ENCODE measurements around the gene SCPEP1.
"Not testable (repeated sequence)": the region's sequence is repeated elsewhere in the genome, so short reads cannot be mapped to it uniquely, and the experiment has no call there.

SCPEP1 gene

DNA sequence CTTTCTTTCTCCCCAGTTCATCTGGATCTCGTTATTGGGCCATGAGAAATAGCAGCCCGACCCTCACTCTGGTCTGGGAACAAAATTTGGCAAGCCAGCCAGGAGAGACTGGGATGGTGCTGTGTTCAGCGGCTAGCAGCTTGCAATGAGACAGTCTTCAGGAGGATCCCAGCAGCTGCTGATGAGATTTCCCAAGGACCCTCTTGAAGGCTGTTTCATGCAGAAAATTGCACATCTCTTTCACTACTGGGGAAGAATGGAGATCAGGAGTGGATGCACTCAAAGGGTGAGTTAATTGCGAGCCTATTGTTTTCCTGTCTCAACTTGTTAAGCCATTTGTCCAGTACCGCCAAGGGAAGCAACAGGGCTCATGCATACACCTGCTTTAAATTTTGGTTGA, 11.6 kb upstream of the SCPEP1 start:
- no peak for DNase-seq

- DNase-seq = no peak
These were observed 7.0 kb upstream of the SCPEP1 start for GRCh38 chr17:56970974-56971373.

DNA sequence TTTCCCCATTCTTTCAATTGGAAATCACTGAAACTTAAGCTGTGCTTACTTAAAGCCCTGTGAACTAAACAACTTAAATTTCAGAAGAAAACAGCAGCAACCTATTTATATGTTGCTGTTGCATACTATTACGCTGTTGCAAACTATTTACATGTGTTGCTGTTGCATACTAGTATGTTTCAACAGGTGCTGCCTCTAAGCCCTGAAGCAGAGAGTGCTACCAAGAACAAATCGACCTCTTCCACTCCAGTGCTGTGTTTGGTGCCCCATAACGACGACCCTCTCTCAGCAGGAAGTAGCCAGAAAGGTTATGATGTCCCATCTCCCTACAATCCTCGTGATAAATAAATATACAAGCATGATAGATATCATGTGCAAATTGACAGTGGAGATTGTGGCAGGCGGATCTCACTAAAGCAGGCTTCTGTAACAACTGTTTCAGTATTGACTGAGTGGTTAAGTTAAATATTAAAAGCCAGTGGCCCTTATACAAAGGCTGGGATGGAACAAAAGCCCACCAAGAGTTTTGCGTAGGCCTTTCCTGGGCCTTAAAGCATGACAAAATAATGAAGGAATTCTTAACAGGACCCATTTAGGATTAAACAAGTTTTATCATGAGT, 5.7 kb upstream of the SCPEP1 start:
- DNase-seq = no peak

GRCh38 chr17:56973520-56973919, 4.4 kb upstream of the SCPEP1 start:
- DNase-seq = peak; percentile 47

DNA sequence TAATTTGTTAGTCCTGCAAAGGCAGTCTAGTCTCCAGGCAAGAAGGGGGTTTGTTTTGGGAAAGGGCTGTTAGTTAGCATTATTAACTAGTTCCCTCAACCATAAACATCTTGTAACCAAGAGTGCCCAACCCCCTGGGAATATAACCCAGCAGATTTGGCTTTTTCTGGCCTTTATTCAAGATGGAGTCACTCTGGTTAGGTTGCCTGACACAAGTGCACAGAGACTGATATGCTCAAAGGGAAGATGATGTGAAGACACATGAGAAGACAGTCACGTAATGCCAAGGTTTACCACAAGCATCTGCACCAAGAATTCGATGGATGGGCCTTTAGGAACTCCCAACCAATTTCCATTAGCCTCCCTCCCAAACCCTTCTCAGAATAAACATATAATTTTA, 3.9 kb upstream of the SCPEP1 start:
- no peak for DNase-seq

GRCh38 chr17:56975656-56976055, 2.3 kb upstream of the SCPEP1 start:
- DNase-seq = no peak

- no peak for DNase-seq
These were observed 856 bp upstream of the SCPEP1 start for GRCh38 chr17:56976941-56977608.

GRCh38 chr17:56978441-56979090, 635 bp downstream of the SCPEP1 start:
- no peak for DNase-seq

DNA sequence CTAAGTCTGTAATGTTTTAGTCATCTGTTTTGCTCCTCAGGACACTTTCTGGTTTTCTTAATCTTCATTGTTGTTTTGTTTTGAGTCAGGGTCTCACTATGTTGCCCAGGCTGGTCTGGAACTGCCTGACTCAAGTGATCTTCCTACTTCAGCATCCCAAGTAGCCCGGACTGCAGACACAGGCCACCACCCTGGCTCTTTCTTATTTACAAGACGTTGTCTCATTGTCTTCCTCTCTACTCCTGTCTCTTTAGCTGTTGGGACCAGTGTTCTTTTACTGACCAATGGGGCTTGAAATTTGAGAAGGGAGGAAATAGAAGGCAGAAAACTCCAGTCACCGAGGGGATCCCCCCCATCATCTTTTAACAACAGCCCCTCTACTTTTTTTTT, 1.2 kb downstream of the SCPEP1 start:
- DNase-seq = no peak

- DNase-seq = not testable (repeated sequence)
These were observed 2.6 kb downstream of the SCPEP1 start for GRCh38 chr17:56980526-56980925.

DNA sequence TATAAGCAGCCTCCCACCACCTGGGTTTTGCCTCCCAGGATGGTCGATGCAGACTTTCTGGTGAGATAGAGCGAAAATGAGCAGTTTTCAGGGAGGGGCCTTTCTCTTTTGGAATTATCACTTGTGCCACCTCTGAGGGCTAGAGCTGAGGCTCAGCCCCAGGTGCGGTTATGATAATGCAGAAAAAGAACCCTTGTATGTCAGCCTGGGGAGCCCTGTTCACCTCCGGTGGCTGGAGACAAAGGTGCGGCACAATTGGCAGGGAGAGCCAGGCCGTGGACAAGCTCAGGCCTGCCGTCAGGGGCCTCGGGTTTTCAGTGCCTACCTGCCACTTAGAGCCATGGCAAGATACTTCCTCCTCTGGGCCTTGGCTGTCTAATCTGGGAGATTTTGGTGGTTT, 4.4 kb downstream of the SCPEP1 start:
- DNase-seq = no peak

- no peak for DNase-seq
These were observed 5.4 kb downstream of the SCPEP1 start for GRCh38 chr17:56983366-56983765.

DNA sequence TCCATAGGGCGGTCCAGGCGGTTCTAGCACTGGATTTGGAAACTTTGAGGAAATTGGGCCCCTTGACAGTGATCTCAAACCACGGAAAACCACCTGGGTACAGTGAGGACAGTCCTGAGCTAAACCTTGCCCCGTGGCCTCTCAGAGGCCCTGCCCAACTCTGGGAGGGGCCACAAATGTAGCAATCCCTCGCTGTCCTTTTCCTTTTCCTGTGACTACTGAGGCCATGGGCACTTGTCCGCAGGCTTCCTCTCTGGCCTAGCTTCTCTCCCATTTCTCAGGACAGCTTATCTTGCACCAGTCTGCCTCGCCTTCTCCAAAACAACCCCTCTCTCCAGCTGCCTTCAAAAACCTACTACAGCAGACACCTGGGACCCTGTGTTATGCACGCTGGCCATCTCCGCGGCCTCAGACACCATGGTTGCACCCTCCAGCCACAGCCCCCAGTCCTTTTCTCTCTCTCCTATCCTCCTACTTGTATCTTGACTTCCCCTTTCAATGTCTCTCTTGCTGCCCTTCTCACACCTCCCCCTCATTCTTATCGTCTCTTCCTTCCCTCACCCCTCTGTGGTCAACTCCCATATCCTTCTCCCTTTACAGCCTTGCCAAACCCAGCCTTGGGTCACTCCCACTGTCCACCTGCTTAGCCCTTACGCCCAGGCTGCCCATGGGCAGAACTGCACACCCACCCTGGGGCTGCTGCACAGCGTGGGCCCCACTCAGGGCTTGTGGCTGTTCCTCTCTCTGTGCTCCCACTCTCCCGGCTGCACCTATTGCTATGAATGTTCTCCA, 7.6 kb downstream of the SCPEP1 start:
- DNase-seq = no peak

GRCh38 chr17:56987283-56987834, 9.4 kb downstream of the SCPEP1 start:
- DNase-seq = no peak

- DNase-seq = no peak
These were observed 11.1 kb downstream of the SCPEP1 start for GRCh38 chr17:56988901-56989572.

GRCh38 chr17:56992364-56992763, 14.4 kb downstream of the SCPEP1 start:
- no peak for DNase-seq

GRCh38 chr17:56994009-56994792, 16.3 kb downstream of the SCPEP1 start:
- DNase-seq = peak; percentile 23

DNA sequence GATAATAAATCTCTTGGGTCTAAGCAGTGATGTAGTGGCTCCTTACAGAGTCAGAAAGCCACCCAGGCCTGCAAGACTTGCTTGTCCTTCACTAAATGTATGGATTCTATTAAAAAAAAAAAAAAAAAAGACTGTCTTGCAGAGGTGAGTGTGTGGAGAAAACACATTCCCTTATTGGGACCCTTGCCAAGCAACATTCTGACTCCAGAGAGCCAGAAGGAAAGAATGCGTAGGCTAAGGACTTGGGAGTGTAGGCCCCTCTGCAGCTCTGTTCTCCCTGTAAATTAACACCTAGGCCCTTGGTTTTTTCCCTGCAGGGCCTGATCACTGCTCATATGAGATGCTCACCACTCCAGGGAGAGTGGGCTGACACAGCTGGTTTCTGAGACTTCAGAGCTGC, 17.8 kb downstream of the SCPEP1 start:
- no peak for DNase-seq

GRCh38 chr17:56997313-56997712, 19.4 kb downstream of the SCPEP1 start:
- DNase-seq = no peak

DNA sequence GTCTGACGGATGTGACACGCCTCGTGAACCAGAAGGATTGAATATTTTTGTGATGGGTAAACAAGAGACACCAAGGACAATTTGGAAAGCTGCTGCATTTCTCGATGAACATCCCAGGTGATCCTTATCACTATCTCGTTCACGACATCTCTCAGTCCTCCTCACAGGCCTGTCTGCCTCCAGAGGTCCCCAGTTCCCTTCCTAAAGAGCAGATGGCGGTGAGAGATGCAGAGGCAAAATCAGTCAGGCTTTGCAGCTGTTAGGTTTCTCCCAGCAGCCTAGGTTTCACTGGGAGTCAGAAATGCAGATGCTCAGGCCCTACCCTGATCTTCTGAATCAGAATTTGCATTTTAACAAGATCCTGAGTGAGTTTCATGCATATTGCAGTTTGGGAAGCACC, 23.6 kb downstream of the SCPEP1 start:
- DNase-seq = no peak

DNA sequence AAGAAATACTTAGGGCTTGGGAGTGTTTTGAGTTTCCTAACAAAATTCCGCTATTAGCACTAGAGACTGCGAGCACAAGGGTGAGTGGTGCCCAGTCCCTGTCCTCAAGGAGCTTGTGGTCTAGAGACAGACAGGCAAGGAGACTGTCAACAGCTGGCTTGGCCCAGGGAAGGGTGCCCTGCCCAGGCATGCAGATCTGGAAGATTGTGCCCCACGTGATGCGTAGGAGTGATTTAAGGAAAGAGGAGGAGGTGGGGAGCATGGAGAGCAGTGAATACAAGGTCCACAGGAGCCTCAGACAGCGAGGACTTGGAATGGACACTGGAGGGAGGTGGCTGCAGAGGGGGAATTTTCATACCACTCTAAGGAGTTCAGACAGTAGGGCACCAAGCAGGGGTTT, 25.0 kb downstream of the SCPEP1 start:
- no peak for DNase-seq

Data from HCEC 1CT (cell line).